ENCODE data around the gene ATE1.
"Not testable (repeated sequence)": the region's sequence is repeated elsewhere in the genome, so short reads cannot be mapped to it uniquely, and the experiment has no call there.

The ATE1 gene

DNA sequence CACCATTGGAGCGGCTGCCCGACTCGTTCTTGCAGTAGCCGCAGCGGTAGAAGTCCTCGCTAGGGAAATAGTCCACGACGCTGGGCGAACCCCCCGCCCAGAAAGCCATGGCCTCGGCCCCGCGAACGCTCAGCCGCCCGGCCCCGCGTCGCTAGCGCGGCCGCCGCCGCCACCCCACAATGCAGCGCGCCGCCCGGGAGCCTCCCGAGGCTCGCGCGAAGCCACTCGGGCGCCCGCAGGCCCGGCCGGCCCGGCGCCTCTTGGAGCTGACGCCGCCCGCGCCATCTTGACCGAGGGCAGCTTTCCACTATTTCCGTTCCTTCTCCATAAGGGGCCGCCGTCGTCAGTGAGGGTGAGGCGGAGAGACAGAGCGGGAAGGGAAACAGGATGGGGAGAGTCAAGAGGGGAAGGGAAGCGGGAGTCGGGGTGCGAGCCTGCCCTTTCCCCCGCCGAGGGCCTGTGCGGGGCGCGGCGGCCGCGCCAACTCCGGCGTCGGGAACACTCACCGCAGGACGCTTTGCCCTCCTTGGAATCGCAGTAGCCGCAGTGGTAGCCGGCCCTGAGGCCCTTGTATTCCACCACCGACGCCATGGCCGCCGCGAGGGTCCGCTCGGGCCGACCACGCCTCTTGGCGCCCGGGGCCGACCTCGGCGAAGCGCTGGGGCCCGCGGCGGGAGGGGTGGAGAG lies at the start of gene ATE1:
ATE1 (minus strand) TSS at position 191 of the 687 bp plus-strand sequence; CDS start at position 109, 82 bp downstream.
- peak; percentile 64 to 73 for DNase-seq (ENCODE audit: extremely low read depth in 1 of 2, low read depth in 1 of 2)

DNA sequence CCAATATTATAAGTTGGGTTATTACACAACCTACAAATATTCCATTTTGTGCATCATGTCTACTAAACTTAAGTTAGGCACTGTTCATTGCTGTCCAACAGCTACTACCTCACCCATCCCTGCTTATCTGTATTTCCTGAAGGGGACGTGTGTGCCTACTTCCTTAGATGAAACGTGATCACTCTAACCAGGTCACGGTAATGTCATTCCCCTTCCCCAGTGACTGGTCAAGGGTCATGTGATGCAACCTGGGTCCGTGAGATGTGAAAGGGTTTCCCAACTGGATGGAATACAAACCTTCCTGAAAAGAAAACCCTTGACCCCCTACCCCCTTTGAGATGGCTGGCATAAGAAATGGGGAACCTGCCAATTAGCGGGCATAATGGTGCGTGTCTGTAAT lies 48.8 kb upstream of the ATE1 start:
- no peak for DNase-seq (ENCODE audit: extremely low read depth in 1 of 2, low read depth in 1 of 2)

DNA sequence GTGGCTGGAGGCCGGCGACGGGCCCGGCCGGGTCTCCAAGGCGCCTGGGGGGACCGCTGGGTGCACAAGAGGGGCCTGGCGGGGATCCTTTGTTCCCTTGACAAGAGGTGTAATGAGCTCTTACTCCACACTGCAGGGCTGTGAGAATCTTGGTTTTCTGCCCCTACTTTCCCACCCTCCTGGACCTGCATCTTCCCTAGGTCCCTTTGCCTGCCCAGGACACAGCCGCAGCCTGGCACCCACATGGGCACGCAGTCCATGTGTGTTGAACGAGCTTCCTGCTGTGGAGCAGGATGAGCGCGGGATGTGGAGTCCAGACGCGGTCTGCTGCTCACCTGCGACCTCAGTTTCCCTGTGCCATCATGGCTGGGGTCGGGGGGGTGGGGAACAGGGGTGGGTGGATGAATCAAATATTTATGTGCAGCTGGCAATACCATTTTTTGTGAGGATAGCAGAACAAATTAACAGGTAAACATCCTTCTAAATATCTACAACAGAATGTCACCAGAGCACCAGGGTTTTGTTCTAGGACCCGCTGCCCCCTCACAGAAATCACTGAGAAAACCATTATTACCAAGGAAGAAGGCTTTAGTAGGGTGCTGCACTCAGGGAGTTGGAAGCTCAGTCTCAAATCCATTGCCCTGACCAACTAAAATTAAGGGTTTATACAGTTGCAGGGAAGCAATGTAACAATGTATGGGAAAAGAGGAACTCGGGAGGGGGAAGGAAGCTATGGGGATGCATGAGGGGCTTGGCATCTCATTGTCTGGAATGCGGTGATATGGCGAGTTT lies 47.7 kb upstream of the ATE1 start:
- DNase-seq (ENCODE audit: extremely low read depth in 1 of 2, low read depth in 1 of 2) = no peak

DNA sequence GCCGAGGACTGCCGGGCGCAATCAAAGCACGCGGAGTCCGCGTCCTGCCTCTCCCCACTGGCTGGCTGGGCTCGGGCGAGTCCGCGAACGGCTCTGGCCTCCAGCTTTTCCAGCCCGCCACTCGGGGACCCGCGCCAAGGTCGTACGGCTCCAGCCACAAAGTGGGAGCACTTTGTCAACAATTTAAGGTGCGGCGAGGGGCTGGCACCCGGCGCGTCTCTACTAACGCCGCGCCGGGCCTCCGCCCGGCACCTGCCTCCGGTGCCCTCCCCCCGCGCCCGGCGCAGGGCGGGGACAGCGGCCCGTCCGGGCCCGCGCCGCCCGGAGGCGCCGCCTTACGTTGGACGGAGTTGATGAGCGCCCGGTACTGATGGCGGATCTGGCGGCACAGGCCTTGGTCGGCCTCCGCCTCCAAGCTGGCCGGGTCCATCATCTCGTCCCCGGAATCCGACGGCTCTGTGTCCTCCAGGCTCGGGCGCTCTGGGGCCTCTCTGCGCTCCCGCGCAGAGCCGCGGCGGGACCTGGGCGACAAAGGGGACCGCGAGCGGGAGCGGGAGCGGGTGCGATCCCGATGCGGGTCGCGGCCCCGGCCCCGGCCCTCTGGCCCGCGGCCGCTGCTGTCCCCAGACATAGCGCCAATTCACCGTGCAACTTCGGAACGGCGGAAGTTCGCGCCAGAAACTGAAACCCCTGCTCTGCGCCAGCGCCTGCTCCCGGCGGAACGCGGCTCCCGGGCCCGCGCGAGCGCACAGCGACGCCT lies 46.9 kb upstream of the ATE1 start, which contains the start of gene NSMCE4A:
NSMCE4A (minus strand) TSS at position 683 of the 760 bp plus-strand sequence; CDS start at position 631, 52 bp downstream.
- DNase-seq (ENCODE audit: extremely low read depth in 1 of 2, low read depth in 1 of 2) = peak; percentile 60 to 66

DNA sequence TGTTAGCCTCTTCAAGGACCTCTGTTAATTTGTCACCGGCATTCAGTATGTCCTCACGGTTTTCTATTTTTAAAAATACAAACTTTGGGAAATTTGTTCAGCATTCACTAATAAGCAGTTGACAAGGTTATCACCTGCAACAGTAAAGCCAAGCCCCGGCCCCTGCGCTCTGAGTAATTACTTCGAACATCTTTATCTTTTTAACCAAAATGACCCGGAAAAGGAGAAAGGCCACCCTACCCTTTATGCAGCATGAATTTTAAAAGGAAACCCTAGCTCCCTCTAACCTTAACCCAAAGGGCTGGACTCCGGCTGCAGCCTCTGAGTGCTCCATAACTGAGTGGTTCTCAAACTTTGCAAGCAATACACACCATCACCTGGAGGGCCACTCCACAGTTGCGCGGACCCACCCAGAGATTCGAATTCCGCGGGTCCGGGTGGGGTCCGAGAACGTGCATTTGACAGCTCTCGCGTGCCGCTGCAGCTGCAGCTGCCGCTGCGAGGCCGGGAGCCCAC lies 46.2 kb upstream of the ATE1 start:
- no peak for DNase-seq (ENCODE audit: extremely low read depth in 1 of 2, low read depth in 1 of 2)

DNA sequence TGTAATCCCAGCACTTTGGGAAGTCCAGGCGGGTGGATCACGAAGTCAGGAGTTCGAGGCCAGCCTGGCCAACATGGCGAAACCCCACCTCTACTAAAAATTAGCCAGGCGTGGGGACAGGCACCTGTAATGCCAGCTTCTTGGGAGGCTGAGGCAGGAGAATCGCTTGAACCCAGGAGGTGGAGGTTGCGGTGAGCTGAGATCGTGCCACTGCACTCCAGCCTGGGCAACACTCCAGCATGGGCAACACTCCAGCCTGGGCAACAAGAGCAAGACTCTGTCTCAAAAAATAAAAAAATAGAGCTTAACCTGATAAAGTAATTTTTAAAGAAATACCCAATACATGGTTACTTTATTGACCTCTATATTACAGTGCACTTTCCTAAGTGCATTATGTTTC lies 41.3 kb upstream of the ATE1 start:
- DNase-seq (ENCODE audit: extremely low read depth in 1 of 2, low read depth in 1 of 2) = not testable (repeated sequence)

DNA sequence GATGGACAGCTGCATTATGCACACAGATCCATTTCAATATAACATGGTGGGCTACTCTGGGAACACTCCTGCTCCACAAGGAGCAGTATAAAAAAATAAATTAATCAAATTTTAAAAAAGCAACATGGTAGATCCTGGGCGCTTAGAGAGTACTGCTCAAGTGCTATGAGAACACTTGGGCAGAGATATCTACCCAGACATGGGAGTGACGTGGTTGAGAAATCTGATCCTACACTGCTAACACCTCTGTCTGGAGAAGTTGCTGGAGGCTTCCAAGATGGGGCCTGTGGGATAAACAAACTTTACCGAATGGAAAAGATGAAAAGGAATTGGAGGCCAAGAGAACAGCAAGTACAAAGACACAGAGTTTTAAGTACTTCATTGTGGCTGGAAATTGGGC lies 38.2 kb upstream of the ATE1 start:
- DNase-seq (ENCODE audit: extremely low read depth in 1 of 2, low read depth in 1 of 2) = no peak

DNA sequence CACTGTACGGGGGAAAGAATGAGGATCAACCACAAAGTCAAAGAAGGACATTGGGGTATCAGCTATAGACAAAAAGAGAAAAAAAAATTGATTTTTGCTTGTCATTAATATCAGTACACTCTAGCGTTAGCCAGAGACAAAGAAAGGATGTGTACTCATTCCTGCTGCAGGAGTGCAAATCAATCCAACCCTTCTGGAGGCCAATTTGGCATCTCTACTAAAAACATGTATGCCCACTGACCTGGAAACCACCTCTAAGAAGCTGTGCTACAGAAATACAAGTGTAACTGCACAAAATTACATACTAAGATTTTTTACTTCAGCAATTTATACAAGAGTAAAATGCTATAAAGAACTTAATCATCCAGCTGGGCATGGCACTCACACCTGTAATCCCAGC lies 33.6 kb upstream of the ATE1 start:
- no peak for DNase-seq (ENCODE audit: extremely low read depth in 1 of 2, low read depth in 1 of 2)

DNA sequence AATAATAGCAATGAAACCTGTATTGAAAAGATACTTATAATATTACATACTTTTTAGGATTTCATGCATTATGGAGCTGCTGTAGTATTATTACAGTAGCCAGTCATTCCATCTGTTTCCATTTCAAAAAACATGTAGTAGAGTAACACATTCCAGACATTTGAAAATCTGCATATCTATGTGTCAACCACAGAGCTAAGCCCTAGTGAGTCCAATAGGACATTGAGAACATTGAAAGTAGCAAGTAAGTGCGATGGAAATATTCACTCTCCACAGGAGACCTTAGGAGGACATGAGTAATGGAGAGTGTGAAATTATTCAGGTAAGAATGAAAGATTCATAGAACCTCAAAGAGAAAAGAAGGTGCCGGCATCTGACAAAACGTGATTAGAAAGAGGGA lies 31.8 kb upstream of the ATE1 start:
- DNase-seq (ENCODE audit: extremely low read depth in 1 of 2, low read depth in 1 of 2) = no peak

DNA sequence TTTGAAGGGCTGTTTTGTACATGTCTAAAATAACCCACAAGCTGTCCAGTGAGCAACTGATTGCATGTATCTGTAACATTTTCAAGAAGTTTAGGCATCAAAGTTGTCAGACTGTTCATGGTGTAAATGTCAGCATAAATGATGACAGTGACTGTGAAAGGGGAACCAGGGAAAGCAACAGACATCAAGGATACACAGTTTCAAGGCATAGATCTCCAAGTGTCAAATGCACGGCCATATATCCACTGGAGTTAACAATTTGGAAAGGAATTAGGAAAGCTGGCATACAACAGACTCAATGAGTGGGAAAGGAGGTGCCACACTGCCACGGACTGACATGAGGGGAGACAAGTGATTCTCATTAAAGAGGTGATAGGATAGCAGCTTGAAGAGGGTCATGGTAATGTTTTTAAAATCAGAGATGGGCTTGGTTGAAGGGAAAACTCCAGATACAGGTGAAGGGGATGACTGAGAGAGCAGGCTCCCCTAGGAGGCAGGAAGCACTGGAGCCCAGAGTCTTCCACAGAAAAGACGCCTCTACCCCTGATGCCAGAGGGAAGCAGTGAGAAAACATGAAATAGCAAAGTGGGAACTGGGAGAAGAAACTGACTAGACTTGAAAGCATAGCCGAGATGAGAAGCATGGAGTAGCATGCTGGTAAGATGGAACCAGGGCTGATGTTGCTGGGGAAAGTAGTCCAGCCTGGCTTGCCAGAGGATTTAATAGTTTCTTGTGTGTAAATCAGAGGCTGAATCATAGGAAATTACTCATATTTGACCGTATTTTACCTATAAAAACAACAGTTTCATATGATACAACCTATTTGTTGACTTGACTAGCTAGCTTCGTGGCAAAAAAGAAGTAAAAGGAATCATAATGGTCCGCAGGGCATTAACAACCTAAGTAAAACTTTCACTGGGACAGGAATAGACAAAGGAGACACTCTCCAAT lies 28.6 kb upstream of the ATE1 start:
- no peak for DNase-seq (ENCODE audit: extremely low read depth in 1 of 2, low read depth in 1 of 2)

DNA sequence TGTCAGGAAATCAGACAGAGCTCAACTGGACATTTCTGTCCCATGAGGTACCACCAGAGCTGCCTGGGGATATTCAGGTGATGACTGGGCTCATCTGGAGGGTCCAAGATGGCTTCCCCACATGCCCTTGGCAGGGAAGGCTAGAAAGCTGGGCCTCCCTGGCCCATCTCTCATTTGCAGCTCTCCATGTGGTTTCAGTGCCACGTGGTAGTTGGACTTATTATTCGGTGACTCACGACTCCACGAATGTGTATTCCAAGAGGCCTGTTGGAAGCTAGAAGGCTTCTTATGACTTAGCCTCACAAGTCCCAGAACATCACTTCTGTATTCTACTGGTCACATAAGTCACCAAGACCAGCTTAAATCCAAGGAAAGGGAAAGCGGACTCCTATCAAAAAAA lies 24.4 kb upstream of the ATE1 start:
- DNase-seq (ENCODE audit: extremely low read depth in 1 of 2, low read depth in 1 of 2) = no peak

DNA sequence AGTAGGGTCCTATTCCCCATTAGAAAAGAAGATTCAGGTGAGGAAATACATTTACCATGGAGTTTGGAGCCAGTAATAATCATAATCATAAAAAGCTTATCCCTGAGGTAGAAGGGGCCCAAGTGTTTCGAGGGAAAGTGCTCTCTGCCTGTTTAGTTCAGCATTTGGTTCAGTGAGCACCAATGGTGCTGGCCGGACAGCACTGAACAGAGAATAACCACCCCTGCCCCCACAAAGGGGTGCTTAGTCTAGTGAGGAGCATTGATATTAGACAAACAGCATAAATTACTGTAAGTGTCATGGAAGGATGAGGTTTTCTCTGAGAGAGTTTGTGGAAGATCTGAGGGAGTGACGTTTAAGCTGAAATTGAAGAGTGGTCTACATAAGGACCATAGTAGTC lies 21.6 kb upstream of the ATE1 start:
- DNase-seq (ENCODE audit: extremely low read depth in 1 of 2, low read depth in 1 of 2) = no peak

DNA sequence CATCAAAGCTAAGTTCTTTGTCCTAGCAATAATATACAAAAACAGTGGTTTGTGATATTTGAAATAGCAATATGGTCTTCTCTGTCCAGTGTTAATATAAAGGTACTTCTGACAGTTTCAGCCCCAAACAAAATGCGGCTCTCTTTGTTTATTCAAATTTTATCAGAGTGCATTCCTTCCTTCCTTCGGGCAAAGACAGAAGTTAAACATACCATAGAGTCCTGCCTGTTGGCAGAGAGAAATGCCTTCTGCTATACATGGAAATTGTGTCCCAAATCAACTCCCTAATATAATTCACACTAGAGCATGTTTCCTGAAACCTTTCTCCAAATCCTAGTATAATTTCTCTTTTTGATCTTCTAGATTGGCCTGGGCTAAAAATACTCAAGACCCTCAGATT lies 21.2 kb upstream of the ATE1 start:
- no peak for DNase-seq (ENCODE audit: extremely low read depth in 1 of 2, low read depth in 1 of 2)

DNA sequence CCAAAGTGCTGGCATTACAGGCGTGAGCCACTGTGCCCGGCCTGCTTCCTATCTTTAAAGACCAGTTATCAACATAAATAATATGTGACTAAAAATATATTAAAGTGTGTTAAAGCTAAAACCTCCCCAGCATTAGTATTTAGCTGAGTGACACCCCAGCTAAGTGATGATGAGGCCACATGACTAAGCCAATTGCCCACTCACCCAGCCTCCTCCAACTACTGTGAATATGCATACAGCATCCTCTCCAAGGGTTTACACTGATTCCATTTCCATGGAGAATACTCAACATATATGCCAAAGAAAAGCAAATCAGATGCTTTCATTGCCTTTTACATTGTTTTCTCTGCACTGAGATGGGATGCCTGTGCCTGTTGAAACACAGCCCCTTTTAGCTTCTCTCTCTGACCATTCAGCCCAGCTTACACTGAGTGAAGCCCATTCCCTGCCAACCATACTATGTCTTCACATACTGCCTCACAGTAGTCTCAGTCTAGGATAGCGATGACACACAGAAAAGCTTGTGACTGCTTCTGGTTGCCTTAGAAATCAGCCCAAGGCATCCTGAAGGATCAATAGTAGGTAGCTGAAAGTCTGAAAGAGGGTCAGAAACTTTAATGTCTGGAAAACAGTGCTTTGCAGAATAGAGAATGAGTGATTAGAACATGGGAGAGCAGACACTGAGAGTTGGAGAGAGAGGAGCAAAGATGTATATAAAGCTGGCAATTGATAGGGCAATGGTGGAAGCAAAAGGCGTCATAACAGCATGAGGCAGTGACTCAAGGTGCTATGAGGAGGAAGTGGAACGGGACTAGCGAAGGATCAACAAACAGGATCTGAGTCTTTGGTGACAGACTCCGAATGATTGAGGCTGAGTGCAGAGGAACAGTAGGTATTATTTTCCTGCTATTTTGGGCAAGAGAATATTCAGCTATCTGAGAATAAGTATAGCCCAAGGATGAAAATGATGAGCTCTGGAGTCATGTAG lies 19.8 kb upstream of the ATE1 start:
- DNase-seq (ENCODE audit: extremely low read depth in 1 of 2, low read depth in 1 of 2) = no peak

DNA sequence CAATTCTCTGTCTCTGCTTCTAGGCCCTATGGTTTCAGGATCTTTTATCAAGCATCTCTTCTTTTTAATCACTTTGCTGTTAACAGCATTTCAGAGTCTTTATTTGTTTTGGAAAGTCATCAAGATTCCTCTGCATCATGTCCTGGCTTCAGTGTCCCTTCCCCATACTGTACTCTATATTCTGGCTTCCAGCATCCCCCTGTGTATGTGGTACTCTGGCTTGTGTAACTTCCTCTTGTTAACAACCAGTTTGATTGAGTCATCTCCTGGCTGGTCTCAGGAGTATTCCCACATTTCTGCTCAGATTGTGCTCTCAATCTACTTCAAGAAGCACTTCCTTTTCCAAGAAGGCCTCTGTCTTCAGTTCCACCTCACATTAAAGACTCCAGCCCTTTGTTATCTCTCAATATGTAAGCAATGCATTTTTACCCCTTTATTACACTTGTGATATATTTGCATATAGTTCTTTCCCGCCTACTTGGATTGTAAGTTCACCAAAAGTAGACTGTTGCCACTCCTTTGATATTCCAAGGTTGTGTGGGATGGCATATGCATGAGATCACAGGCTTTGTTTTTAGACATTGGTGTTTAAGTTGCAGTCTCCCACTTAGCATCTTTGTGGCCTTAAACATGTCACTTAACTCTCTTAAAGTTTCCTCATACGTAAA lies 15.1 kb upstream of the ATE1 start:
- no peak for DNase-seq (ENCODE audit: extremely low read depth in 1 of 2, low read depth in 1 of 2)

DNA sequence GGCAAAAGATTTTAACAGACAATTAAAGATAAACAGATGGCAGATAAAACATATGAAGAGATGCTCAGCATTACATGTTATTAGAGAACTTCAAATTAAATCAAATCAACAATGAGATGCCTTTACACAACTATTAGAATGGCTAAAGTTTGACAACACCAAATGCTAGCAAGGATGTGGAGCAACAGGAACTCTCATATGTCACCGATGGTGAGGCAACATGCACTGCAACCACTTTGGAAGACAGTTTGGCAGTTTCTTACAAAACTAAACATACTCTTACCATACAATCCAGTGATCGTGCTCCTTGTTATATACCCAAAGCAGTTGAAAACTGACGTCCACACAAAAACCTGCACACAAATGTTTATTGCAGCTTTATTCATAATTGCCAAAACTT lies 13.7 kb upstream of the ATE1 start:
- no peak for DNase-seq (ENCODE audit: extremely low read depth in 1 of 2, low read depth in 1 of 2)

DNA sequence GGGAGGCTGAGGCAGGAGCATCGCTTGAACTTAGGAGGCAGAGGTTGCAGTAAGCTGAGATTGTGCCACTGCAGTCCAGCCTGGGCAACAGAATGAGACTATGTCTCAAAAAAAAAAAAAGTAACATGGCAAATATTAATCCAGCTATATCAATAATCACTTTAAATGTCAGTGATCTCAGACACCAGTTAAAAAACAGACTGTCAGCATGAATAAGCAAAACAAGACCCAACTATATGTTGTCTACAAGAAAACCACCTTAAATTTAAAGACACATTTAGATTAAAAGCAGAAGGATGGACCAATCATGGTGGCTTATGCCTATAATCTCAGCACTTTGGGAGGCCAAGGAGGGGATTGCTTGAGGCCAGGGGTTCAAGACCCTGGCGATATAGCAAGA lies 8.5 kb upstream of the ATE1 start:
- no peak for DNase-seq (ENCODE audit: extremely low read depth in 1 of 2, low read depth in 1 of 2)

DNA sequence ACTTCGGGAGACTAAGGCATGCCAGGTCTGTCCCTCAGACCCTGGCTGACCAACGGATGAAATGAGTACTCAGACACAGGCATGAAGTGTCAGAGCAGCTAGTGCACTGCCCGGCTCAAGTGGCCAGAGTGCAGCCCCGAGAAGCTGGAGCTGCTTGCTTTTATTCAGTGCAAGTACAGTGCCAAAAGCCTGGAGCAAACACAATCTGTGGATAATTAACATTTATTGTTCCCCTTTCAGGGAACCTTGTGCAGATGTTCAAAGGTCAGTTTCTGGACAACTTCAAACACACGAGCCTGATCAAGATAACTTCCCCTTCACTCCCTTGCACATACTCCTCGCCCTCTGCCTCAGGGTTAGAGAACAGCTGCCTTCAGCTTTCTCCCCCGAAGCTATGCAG lies 7.9 kb upstream of the ATE1 start:
- no peak for DNase-seq (ENCODE audit: extremely low read depth in 1 of 2, low read depth in 1 of 2)
